ENCODE data around the gene KDM4B.
"Not testable (repeated sequence)": the region's sequence is repeated elsewhere in the genome, so short reads cannot be mapped to it uniquely, and the experiment has no call there.

KDM4B gene

DNA sequence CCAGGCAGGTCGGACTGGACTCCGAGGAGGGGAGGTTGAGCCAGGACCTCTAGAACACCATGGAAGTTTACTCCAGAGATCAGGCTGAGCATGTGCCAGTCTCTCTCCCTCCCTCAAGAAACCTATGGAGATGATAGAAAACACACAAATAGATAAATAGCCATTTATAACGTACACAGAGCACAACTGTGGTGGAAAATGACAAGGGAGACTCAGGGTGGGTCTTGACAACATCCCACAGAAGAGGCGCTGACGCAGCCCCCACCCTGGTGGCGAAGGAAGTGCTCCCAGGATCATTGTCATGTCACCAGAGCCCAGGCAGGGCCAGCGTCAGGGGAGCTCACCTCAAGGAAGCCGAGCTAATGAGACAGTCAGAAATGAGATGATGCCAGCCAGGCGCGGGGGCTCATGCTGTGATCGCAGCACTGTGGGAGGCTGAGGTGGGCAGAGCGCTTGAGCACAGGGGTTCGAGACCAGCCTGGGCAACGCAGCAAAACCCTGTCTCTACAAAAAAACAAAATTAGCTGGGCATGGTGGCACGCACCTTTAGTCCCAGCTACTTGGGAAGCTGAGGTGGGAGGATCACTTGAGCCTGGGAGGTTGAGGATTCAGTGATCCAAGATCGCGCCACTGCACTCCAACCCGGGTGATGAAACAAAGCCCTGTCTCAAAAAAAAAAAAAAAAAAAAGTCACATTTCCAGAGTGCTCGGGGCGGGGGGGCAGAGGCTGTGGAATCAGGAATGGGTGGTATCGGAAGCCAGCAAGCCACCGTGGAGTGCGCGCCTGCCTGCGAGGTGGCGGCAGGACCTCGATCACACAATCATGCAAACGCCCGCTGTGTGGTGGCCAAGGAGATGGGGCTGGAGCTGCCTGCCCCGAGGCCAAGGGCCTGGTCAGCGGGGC lies 178.4 kb downstream of the KDM4B start:
- no peak for DNase-seq (ENCODE audit: low read depth in 1 of 2, low spot score in 1 of 2)

DNA sequence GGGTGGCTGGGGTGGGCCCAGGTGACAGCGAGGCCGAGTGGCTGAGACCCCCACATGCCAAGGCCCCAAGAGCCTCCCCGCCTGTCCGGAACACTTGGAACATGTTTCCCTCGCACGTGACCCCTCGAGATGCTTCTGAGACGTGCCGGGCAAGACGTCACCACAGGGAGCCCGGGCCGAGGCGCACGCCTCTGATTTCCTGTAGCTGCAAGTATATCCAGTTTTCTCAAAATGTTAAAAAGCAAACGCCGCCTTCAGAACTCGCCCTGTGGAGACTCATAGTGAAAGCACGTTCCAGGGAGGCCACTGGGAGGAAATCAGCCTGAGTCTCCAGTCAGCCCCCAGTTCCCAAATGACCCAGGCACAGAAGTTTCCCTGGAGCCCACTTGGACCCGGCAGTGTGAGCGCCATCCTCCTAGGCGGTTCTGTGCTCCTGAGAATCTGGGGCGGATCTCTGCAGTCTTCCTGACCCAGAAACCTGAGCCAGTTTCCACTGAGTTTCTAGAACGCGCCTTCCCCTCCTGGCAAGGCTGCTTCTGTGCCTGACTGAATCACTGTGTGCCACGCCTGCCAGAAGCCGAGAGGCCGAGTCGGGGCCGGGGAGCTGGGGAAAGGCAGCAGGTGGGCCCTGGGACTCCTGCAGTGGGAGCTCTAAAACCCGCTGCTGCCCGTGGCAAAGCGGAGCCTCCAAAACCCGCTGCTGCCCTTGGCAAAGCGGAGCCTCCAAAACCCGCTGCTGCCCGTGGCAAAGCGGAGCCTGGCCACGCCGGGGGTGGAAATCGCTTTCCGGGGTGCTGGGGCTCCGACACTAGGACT lies 179.3 kb downstream of the KDM4B start:
- DNase-seq (ENCODE audit: low read depth in 1 of 2, low spot score in 1 of 2), result no peak

DNA sequence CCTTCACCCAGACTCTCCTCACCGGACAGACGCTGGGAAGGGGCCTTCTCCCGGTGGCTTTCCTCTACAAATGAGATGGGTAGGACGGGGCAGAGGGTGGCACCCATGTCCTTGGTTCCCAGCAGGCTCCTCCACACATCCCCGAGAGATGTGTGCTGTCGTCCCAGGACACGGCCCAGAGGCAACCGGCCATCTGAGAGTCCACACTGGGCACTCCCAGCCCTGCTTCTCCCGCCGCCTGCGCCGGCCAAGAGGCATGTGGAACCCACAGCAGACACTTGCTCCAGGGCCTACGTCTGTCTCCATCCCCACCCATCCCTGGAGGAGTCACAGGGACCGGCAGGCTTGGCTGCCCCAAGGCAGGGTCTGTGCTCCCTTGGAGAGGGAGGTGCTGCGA lies 179.9 kb downstream of the KDM4B start:
- no peak for DNase-seq (ENCODE audit: low read depth in 1 of 2, low spot score in 1 of 2)

DNA sequence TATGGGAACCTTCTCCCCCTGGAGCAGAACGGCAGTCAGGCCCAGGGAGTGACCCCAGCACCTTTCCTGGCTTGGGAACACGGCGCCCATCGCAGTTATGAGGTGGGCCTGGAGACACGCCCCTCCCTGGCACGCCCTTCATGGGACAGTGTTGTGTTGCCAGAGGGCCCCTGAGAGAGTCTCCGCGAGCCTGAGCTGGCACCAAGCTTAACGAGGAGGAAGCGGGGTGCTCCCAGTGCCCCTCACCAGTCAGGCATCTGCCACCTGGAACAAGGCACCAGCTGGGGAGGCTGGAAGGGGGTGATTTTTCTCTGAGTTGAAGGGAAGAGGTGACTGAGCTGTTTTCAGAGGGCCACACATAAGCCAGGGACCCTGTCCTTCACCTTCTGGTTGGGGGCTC lies 180.6 kb downstream of the KDM4B start:
- DNase-seq (ENCODE audit: low read depth in 1 of 2, low spot score in 1 of 2), result no peak

DNA sequence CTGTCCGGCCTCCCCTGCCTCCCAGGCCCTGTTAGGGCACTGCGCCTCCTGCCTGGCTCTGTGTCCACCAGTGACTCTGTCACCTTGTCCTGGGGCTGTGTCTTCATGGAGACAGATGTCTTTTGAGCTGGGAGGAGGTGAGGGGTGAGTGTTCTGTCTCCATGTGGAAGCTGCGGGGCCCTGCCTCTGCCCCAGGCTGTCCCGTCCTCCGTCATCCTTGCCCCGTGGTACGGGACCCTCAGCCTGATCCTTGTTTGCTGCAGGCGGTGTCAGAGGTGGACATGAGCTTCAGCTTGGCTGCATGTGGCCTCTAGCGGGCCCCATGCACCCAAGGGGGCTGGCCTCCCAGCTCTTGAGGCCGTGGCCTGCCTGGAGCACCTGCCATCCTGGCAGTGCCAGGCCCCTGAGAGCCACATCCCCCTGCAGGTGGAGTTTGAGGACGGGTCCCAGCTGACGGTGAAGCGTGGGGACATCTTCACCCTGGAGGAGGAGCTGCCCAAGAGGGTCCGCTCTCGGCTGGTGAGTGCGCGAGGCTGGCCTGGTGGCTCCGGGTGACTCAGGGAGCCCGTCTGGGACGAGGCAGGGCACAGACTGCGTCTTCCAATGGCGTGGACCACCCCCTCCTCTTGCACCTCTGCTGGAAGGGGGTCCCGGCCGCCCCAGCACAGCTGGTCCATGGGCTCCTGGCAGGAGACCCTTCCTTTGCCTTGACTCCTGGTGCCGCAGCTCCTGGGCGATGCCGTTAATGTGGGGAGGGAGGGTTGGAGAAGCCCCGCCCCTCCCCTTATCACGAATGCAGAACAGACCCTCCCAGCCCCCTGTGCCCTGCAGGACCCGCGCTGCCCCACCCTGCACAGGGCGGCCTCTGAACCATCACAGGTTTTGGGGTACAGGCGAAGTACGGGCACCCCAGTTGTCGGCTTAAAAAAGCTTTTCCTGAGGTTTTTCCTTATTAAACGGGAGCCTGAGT lies 181.3 kb downstream of the KDM4B start:
- DNase-seq (ENCODE audit: low read depth in 1 of 2, low spot score in 1 of 2), result no peak

DNA sequence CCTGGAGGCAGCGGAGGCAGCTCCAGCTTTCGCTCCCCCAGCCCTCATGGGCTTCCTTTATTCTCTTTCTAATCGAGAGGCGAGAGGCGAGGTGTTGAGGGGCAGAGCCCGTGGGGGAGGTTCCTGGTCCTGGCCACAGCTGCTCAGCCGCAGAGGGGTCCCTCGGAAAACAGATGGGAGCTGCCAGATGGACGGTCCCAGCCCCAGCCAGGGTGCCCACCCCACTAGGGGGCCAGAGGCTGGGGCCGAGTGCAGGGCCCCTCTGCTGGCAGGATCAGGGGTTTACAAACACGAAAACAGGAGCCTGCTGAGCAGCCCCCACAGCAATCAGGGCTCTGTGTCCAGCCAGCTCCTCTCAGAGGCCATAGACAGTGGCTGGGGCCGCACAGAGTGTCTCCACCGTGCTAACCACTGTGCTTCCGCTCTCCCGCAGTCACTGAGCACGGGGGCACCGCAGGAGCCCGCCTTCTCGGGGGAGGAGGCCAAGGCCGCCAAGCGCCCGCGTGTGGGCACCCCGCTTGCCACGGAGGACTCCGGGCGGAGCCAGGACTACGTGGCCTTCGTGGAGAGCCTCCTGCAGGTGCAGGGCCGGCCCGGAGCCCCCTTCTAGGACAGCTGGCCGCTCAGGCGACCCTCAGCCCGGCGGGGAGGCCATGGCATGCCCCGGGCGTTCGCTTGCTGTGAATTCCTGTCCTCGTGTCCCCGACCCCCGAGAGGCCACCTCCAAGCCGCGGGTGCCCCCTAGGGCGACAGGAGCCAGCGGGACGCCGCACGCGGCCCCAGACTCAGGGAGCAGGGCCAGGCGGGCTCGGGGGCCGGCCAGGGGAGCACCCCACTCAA lies 182.2 kb downstream of the KDM4B start:
- DNase-seq (ENCODE audit: low read depth in 1 of 2, low spot score in 1 of 2), result no peak

DNA sequence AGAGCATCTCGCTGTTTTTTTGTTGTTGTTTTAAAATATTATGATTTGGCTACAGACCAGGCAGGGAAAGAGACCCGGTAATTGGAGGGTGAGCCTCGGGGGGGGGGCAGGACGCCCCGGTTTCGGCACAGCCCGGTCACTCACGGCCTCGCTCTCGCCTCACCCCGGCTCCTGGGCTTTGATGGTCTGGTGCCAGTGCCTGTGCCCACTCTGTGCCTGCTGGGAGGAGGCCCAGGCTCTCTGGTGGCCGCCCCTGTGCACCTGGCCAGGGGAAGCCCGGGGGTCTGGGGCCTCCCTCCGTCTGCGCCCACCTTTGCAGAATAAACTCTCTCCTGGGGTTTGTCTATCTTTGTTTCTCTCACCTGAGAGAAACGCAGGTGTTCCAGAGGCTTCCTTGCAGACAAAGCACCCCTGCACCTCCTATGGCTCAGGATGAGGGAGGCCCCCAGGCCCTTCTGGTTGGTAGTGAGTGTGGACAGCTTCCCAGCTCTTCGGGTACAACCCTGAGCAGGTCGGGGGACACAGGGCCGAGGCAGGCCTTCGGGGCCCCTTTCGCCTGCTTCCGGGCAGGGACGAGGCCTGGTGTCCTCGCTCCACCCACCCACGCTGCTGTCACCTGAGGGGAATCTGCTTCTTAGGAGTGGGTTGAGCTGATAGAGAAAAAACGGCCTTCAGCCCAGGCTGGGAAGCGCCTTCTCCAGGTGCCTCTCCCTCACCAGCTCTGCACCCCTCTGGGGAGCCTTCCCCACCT lies 183.3 kb downstream of the KDM4B start:
- DNase-seq (ENCODE audit: low read depth in 1 of 2, low spot score in 1 of 2), result no peak

DNA sequence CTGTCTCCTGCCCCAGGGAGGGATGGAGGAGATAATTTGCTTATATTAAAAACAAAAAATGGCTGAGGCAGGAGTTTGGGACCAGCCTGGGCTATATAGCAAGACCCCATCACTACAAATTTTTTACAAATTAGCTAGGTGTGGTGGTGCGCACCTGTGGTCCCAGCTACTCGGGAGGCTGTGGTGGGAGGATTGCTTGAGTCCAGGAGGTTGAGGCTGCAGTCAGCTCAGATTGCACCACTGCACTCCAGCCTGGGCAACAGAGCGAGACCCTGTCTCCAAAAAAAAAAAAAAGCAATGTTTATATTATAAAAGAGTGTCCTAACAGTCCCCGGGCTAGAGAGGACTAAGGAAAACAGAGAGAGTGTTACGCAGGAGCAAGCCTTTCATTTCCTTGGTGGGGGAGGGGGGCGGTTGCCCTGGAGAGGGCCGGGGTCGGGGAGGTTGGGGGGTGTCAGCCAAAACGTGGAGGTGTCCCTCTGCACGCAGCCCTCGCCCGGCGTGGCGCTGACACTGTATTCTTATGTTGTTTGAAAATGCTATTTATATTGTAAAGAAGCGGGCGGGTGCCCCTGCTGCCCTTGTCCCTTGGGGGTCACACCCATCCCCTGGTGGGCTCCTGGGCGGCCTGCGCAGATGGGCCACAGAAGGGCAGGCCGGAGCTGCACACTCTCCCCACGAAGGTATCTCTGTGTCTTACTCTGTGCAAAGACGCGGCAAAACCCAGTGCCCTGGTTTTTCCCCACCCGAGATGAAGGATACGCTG lies 184.0 kb downstream of the KDM4B start:
- no peak for DNase-seq (ENCODE audit: low read depth in 1 of 2, low spot score in 1 of 2)

DNA sequence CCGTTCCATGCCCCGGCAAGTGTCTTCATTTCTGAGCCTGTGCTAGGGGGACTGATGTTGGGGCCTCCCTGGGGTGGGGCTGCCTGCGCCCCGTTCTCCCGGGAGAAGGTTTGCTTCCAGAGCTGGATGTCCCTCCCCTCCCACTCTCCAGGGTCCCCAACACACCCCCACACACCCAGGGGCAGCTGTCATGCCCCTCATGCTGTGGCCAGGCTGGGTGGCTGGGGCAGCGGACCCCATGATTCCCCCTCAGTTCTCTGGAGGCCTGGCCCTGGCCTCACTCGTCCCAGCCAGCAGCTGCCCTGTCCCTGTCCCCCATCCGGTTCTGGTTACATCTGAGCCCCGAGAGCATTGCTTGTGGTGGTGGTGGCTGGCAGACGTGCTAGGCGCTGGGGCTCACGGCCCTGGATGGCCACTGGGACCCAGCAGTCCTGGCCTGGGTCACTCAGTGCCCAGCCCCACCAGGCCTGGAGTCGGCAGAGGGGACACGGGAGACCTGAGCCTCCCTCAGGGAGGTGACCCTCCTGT lies 184.8 kb downstream of the KDM4B start:
- no peak for DNase-seq (ENCODE audit: low read depth in 1 of 2, low spot score in 1 of 2)

DNA sequence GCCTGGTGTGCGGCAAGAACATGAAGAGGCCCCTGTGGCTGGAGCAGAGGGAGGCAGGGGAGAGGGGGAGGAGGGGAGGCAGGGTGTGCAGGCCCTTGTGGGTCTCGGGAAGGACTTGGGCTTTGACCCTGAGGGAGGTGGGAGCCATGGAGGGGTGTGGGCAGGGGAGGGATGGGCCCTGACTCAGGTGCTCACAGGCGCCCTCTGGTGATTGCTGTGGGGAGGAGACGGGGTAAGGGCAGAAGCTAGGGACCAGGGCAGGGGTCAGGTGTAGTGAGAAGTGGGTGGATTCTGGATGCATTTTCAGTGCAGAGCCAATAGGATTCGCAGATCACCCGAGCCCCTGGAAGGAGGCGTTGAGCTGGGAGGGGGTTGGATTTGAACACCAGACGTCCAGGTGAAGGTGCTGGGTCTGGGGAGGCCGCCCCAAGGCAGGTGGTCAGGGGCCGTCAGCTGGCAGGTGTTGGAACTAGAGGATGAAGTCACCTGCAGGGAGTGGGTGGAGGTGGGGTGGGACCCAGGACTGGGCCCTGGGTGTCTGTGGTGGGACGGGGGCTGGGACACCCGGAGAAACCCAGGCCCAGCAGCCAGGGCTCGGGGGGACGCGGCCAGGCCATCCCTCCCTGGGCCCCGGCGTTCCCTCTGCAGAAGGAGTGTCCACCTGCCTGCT lies 185.4 kb downstream of the KDM4B start:
- no peak for DNase-seq (ENCODE audit: low read depth in 1 of 2, low spot score in 1 of 2)

DNA sequence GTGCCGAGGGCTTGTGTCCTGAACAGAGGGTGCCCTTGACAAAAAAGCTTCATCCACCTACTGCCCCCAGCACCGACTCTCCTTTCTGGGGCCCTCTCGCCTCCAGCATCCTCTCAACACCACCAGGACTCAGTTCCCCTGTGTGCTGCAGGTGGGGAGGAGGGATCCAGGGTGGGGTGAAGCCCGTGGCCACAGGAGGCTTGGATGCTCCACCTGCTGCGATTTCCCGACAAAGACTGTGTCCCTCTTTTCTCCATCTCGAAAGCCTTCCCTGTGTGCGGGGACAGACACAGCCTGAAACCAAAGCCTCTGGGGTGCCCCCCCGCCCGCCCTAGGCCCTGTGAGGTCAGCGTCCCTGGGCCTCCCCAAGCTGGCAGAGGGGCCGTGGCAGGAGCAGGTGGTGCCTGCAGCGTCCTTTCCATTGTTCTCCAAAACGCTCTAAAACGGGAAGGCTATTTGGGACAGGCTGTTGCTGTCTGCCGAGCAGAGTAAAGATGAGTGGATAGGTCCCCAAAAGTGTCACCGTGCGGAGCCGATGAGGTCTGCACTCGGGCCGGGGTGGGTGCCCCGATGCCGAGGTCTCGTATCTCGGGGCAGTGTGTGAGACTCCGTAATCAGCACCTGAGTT lies 186.0 kb downstream of the KDM4B start:
- DNase-seq (ENCODE audit: low read depth in 1 of 2, low spot score in 1 of 2), result no peak

DNA sequence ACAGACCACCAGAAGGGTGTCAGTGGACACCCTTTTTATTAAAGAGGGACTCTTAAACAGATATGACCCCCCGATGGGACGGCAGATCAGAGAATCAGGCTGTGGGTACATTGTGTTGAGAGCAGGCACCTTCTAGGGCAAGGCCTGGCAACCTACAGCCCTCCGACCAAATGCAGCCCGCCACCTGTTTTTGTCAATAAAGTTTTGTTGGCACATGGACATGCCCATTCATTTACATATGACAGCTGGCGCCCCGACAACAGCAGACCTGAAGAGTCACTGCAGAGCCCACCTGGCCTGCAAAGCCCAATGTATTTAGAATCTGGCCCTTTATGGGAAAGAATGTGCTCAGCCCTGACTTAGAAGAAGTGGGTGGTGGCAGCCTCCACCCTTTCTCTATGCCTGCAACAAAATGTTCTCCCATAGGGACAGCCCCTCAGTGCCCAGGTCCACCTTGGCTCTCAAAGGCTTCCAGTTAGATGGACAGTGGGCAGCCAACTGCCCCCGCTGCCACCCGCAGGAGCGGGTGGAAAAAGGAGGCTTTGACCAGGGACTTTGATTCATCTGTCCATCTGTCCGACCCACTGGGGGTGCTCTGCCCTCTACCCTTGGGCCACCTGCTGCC lies 186.8 kb downstream of the KDM4B start:
- no peak for DNase-seq (ENCODE audit: low read depth in 1 of 2, low spot score in 1 of 2)

DNA sequence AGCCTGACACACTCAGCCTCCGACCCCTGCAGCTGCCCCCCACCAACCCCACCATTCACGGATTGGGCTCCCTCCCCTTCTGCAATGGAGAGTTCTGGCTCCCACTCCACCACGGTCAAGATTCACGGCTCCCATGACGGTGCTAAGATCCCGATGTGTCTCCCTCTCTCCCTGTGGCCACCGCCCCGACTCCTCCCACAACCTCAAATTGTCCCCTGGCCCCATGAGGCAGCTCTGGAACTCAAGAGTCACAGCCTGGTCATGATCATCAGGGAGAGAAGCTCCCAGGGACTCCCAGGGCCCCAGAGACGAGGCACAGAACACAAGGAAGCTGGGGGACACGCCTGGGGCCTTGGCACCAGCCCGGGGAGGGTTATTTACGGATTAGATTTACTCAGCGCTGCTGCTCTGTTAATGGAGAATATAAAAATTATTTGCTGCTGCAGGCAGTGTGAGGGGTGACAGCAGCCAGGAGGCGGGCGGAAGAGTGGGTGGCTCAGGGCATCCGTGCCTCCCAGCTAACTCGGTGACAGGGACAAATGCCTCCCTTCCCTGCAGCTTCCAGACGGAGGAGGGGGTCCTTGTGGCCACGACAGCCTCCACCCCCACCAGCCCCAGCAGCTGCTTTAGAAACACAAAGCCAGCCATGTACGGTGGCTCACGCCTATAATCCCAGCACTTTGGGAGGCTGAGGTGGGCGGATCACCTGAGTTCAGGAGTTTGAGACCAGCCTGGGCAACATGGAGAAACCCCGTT lies 187.5 kb downstream of the KDM4B start:
- no peak for DNase-seq (ENCODE audit: low read depth in 1 of 2, low spot score in 1 of 2)

DNA sequence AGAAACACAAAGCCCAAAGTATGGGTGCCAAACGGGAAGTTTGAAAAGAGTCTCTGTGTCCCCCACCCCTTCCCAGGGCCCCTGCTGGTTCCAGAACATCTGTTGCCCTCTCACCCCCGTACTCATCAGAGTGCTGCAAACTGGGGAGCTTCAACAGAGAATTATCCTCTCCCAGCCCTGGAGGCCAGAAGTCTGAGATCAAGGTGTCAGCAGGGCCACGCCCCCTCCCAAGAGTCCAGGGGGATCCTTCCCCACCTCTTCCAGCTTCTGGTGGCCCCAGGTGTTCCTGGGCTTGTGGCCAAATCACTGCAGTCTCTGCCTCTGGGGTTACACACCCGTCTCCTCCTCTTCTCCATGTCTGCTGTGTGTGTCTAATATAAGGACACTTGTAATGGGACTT lies 188.3 kb downstream of the KDM4B start:
- DNase-seq (ENCODE audit: low read depth in 1 of 2, low spot score in 1 of 2), result no peak

DNA sequence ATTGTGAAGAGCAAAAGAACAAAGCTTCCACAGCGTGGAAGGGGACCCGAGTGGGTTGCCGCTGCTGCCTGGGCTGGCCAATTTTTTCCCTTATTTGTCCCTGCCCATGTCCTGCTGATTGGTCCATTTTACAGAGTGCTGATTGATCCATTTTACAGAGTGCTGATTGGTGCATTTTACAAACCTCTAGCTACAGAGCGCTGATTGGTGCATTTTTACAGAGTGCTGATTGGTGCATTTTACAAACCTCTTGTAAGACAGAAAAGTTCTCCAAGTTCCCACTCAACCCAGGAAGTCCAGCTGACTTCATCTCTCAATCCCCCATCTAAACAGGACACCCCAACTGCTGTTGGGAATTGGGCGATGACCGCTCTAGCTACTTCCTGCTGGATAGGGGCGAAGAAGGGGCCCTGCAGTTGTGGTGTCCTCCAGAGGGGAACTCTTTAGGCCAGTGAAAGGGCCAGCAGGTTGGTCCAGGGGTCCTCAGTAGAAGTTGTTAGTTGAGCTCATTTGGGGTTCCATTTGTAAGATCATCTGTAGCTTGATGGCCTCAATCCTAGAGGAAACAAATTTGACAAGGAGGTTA lies 189.7 kb downstream of the KDM4B start:
- not testable (repeated sequence) for DNase-seq (ENCODE audit: low read depth in 1 of 2, low spot score in 1 of 2)

All from stimulated activated CD4-positive, alpha-beta T cell treated with anti-CD3 and anti-CD28 coated beads, Interleukin-15, amount 100 ng/mL, for 1 hour (primary cell).